HS-5 (cell line): ENCODE results near the gene PDE6B.
"Not testable (repeated sequence)": the region's sequence is repeated elsewhere in the genome, so short reads cannot be mapped to it uniquely, and the experiment has no call there.

Experiments
- DNase-seq: peaks from one replicate; pipeline ENCODE4 v3.0.0-alpha.2; 2012; ENCODE audit warnings: low read depth

Gene PDE6B

GRCh38 chr4:635851-636627 lies 10.7 kb downstream of the PDE6B start:
- no peak for DNase-seq

- no peak for DNase-seq
Measured at GRCh38 chr4:636628-637159, 11.3 kb downstream of the PDE6B start.

- DNase-seq: no peak
Measured at GRCh38 chr4:637536-638280, 12.3 kb downstream of the PDE6B start.

GRCh38 chr4:642366-642765 lies 17.0 kb downstream of the PDE6B start:
- not testable (repeated sequence) for DNase-seq

GRCh38 chr4:646460-646859 lies 21.1 kb downstream of the PDE6B start:
- DNase-seq: no peak

- no peak for DNase-seq
Measured at GRCh38 chr4:647481-647880, 22.1 kb downstream of the PDE6B start.

GRCh38 chr4:648579-649292 lies 23.4 kb downstream of the PDE6B start:
- DNase-seq: no peak

- DNase-seq: no peak
Measured at GRCh38 chr4:649293-649625, 23.9 kb downstream of the PDE6B start.

- no peak for DNase-seq
Measured at GRCh38 chr4:649751-650310, 24.5 kb downstream of the PDE6B start.

- DNase-seq: no peak
Measured at GRCh38 chr4:650461-650860, 25.1 kb downstream of the PDE6B start.

- DNase-seq: no peak
Measured at GRCh38 chr4:650951-651883, 25.8 kb downstream of the PDE6B start.

GRCh38 chr4:651884-652642 lies 26.7 kb downstream of the PDE6B start:
- DNase-seq: no peak

- no peak for DNase-seq
Measured at GRCh38 chr4:653080-653821, 27.9 kb downstream of the PDE6B start.

- DNase-seq: no peak
Measured at GRCh38 chr4:653831-654502, 28.6 kb downstream of the PDE6B start.

GRCh38 chr4:654503-654845 lies 29.1 kb downstream of the PDE6B start:
- DNase-seq: no peak

- no peak for DNase-seq
Measured at GRCh38 chr4:654871-655463, 29.6 kb downstream of the PDE6B start.

- no peak for DNase-seq
Measured at GRCh38 chr4:655464-656151, 30.2 kb downstream of the PDE6B start.
